Testis (tissue), 2 donors: ENCODE data around the gene CRYBA4.

Experiments used
- POLR2A ChIP-seq: fragments of 450-650 bp; IDR thresholded peaks from one replicate; pipeline ENCODE4 v1.6.1; 2017; ENCODE audit warnings: antibody characterized with exemption, mild to moderate bottlenecking, moderate library complexity
- TF ChIP-seq, protein P1 (sequence below), 3 experiments: fragments of 450-650 bp in 2 of 3; fragments of 200-600 bp in 1 of 3; sonication (generic) in 1 of 3; IDR thresholded peaks; one replicate each; pipeline ENCODE4 v1.5.1; 2016 to 2019; ENCODE audit warnings: antibody characterized with exemption in 3 of 3, mild to moderate bottlenecking in 2 of 3, moderate library complexity in 1 of 3

- TF ChIP-seq, protein P1, sequence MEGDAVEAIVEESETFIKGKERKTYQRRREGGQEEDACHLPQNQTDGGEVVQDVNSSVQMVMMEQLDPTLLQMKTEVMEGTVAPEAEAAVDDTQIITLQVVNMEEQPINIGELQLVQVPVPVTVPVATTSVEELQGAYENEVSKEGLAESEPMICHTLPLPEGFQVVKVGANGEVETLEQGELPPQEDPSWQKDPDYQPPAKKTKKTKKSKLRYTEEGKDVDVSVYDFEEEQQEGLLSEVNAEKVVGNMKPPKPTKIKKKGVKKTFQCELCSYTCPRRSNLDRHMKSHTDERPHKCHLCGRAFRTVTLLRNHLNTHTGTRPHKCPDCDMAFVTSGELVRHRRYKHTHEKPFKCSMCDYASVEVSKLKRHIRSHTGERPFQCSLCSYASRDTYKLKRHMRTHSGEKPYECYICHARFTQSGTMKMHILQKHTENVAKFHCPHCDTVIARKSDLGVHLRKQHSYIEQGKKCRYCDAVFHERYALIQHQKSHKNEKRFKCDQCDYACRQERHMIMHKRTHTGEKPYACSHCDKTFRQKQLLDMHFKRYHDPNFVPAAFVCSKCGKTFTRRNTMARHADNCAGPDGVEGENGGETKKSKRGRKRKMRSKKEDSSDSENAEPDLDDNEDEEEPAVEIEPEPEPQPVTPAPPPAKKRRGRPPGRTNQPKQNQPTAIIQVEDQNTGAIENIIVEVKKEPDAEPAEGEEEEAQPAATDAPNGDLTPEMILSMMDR (IDR thresholded peaks at IDR 0.05), result no peak
- TF ChIP-seq POLR2A, result no peak
Observed at GRCh38 chr22:26671317-26672059, 49.7 kb downstream of the CRYBA4 start.
